Hindlimb muscle (tissue), 1 donor: Measurements from ENCODE around the gene FABP3. TPM values are rescaled to one million over a fixed set of nuclear protein-coding genes. Genes with fewer than 3 reads are reported as not detected.
A peak's percentile ranks its signal among the peaks of the same experiment; 100 is the strongest.

Experiments
- DNase-seq: peaks from one replicate; pipeline ENCODE4 v3.0.0-alpha.2; 2013
- polyA plus RNA-seq: library from polyadenylated mRNA; unstranded; fragments of 120-200 nt; gene quantifications from one replicate; pipeline ENCODE4 v1.2.1, GENCODE V29; 2013; ENCODE audit not compliant: insufficient read length

Gene FABP3
- polyA plus RNA-seq, 1 donor: 134 TPM

GRCh38 chr1:31371121-31371959 lies 1.5 kb downstream of the FABP3 start:
- DNase-seq: no peak

- no peak for DNase-seq
These were observed 2.3 kb downstream of the FABP3 start for GRCh38 chr1:31370565-31370964.

- no peak for DNase-seq
These were observed 2.9 kb downstream of the FABP3 start for GRCh38 chr1:31370021-31370420.

- DNase-seq: no peak
These were observed 4.2 kb downstream of the FABP3 start for GRCh38 chr1:31368611-31369107.

- DNase-seq: no peak
These were observed 6.1 kb downstream of the FABP3 start for GRCh38 chr1:31366796-31367195.

GRCh38 chr1:31364561-31365250 lies 8.2 kb downstream of the FABP3 start:
- DNase-seq: no peak

- no peak for DNase-seq
These were observed 10.8 kb downstream of the FABP3 start for GRCh38 chr1:31362032-31362431.

- DNase-seq: no peak
These were observed 11.3 kb downstream of the FABP3 start for GRCh38 chr1:31361607-31362006.

GRCh38 chr1:31356427-31356826 lies 16.4 kb downstream of the FABP3 start:
- DNase-seq: no peak

- DNase-seq: no peak
These were observed 18.6 kb downstream of the FABP3 start for GRCh38 chr1:31354283-31354682.

GRCh38 chr1:31348449-31348848 lies 24.4 kb downstream of the FABP3 start:
- DNase-seq: no peak

- no peak for DNase-seq
These were observed 26.1 kb downstream of the FABP3 start for GRCh38 chr1:31346785-31347184.

- DNase-seq: no peak
These were observed 27.2 kb downstream of the FABP3 start for GRCh38 chr1:31345635-31346034.

- DNase-seq: no peak
These were observed 28.4 kb downstream of the FABP3 start for GRCh38 chr1:31344503-31344902.

GRCh38 chr1:31336687-31337467 lies 36.0 kb downstream of the FABP3 start:
- no peak for DNase-seq

- peak; percentile 4 for DNase-seq
These were observed 37.9 kb downstream of the FABP3 start for GRCh38 chr1:31335007-31335406.

- DNase-seq: no peak
These were observed 45.5 kb downstream of the FABP3 start for GRCh38 chr1:31327381-31327780.

GRCh38 chr1:31326461-31326860 lies 46.4 kb downstream of the FABP3 start:
- DNase-seq: no peak

- no peak for DNase-seq
These were observed 47.9 kb downstream of the FABP3 start for GRCh38 chr1:31324992-31325391.

- DNase-seq: no peak
These were observed 48.8 kb downstream of the FABP3 start for GRCh38 chr1:31324093-31324492.

- DNase-seq: no peak
These were observed 54.7 kb downstream of the FABP3 start for GRCh38 chr1:31318146-31318545.

- DNase-seq: no peak
These were observed 57.0 kb downstream of the FABP3 start for GRCh38 chr1:31315902-31316301.
